ENCODE measurements around the gene TBX6.
A peak's percentile ranks its signal among the peaks of the same experiment; 100 is the strongest.

Gene TBX6

GRCh38 chr16:30091474-30092372 lies at the start of gene TBX6:
TBX6 (minus strand) TSS chr16:30091924; CDS start chr16:30091193, 731 bp downstream.
- peak; percentile 93 for DNase-seq (ENCODE audit: low read depth, low spot score)
- Histone ChIP-seq H3K36me3 (ENCODE audit: insufficient read depth, insufficient read length, low read length) (peaks cover 12% of the 10 kb centered on the region), H3K4me1 (ENCODE audit: insufficient read depth, insufficient read length) (peaks cover 32% of the 10 kb centered on the region), H3K9me3 (ENCODE audit: insufficient read depth, low read length) (peaks cover 4% of the 10 kb centered on the region), H3K27me3 (ENCODE audit: insufficient read depth, insufficient read length) (no peaks in the 10 kb centered on the region), H3K4me3 (ENCODE audit: insufficient read length, low read depth) (peak within 1 kb of the TSS; percentile 82), H3K9ac (ENCODE audit: insufficient read length, low read depth) (peak within 1 kb of the TSS; percentile 96)
- no peak for TF ChIP-seq ZNF274 (IDR thresholded peaks at IDR 0.05; ENCODE audit: low read depth, low read length)
- no peak for TF ChIP-seq SUZ12 (IDR thresholded peaks at IDR 0.05; ENCODE audit: extremely low read depth, insufficient read depth, insufficient read length)

- Histone ChIP-seq H3K4me3 (ENCODE audit: insufficient read length, low read depth) (no peak overlapping the region), H3K9me3 (ENCODE audit: insufficient read depth, low read length) (no peaks in the 10 kb centered on the region), H3K36me3 (ENCODE audit: insufficient read depth, insufficient read length, low read length) (no peaks in the 10 kb centered on the region), H3K27me3 (ENCODE audit: insufficient read depth, insufficient read length) (no peaks in the 10 kb centered on the region), H3K4me1 (ENCODE audit: insufficient read depth, insufficient read length) (no peaks in the 10 kb centered on the region), H3K9ac (ENCODE audit: insufficient read length, low read depth) (no peak overlapping the region)
- no peak for DNase-seq (ENCODE audit: low read depth, low spot score)
- TF ChIP-seq YY1 (IDR thresholded peaks at IDR 0.05; ENCODE audit: insufficient read depth, insufficient read length) (no peak), ZNF274 (IDR thresholded peaks at IDR 0.05; ENCODE audit: low read depth, low read length) (no peak), SUZ12 (IDR thresholded peaks at IDR 0.05; ENCODE audit: extremely low read depth, insufficient read depth, insufficient read length) (no peak)
These were observed 48.1 kb upstream of the TBX6 start for GRCh38 chr16:30139583-30140481.

GRCh38 chr16:30137897-30138296 lies 46.2 kb upstream of the TBX6 start:
- H3K9me3 ChIP-seq (ENCODE audit: insufficient read depth, low read length): no peaks in the 10 kb centered on the region
- no peak for DNase-seq (ENCODE audit: low read depth, low spot score)
- no peak overlapping the region for H3K4me3 ChIP-seq (ENCODE audit: insufficient read length, low read depth)
- H3K4me1 ChIP-seq (ENCODE audit: insufficient read depth, insufficient read length): no peaks in the 10 kb centered on the region
- H3K27me3 ChIP-seq (ENCODE audit: insufficient read depth, insufficient read length): no peaks in the 10 kb centered on the region
- H3K36me3 ChIP-seq (ENCODE audit: insufficient read depth, insufficient read length, low read length): no peaks in the 10 kb centered on the region
- H3K9ac ChIP-seq (ENCODE audit: insufficient read length, low read depth): no peak overlapping the region
- TF ChIP-seq ZNF274 (IDR thresholded peaks at IDR 0.05; ENCODE audit: low read depth, low read length): no peak
- no peak for TF ChIP-seq YY1 (IDR thresholded peaks at IDR 0.05; ENCODE audit: insufficient read depth, insufficient read length)
- no peak for TF ChIP-seq SUZ12 (IDR thresholded peaks at IDR 0.05; ENCODE audit: extremely low read depth, insufficient read depth, insufficient read length)

GRCh38 chr16:30136971-30137605 lies 45.4 kb upstream of the TBX6 start:
- Histone ChIP-seq H3K36me3 (ENCODE audit: insufficient read depth, insufficient read length, low read length) (no peaks in the 10 kb centered on the region), H3K9ac (ENCODE audit: insufficient read length, low read depth) (no peak overlapping the region), H3K9me3 (ENCODE audit: insufficient read depth, low read length) (no peaks in the 10 kb centered on the region), H3K4me3 (ENCODE audit: insufficient read length, low read depth) (no peak overlapping the region), H3K27me3 (ENCODE audit: insufficient read depth, insufficient read length) (no peaks in the 10 kb centered on the region), H3K4me1 (ENCODE audit: insufficient read depth, insufficient read length) (peaks cover under 1% of the 10 kb centered on the region)
- TF ChIP-seq ZNF274 (IDR thresholded peaks at IDR 0.05; ENCODE audit: low read depth, low read length) (no peak), SUZ12 (IDR thresholded peaks at IDR 0.05; ENCODE audit: extremely low read depth, insufficient read depth, insufficient read length) (no peak), YY1 (IDR thresholded peaks at IDR 0.05; ENCODE audit: insufficient read depth, insufficient read length) (no peak)
- no peak for DNase-seq (ENCODE audit: low read depth, low spot score)

- H3K36me3 ChIP-seq (ENCODE audit: insufficient read depth, insufficient read length, low read length): no peaks in the 10 kb centered on the region
- no peak overlapping the region for H3K9ac ChIP-seq (ENCODE audit: insufficient read length, low read depth)
- DNase-seq (ENCODE audit: low read depth, low spot score): no peak
- H3K9me3 ChIP-seq (ENCODE audit: insufficient read depth, low read length): no peaks in the 10 kb centered on the region
- TF ChIP-seq ZNF274 (IDR thresholded peaks at IDR 0.05; ENCODE audit: low read depth, low read length) (no peak), YY1 (IDR thresholded peaks at IDR 0.05; ENCODE audit: insufficient read depth, insufficient read length) (no peak), SUZ12 (IDR thresholded peaks at IDR 0.05; ENCODE audit: extremely low read depth, insufficient read depth, insufficient read length) (no peak)
- no peak overlapping the region for H3K4me3 ChIP-seq (ENCODE audit: insufficient read length, low read depth)
- H3K4me1 ChIP-seq (ENCODE audit: insufficient read depth, insufficient read length): peaks cover 5% of the 10 kb centered on the region
- H3K27me3 ChIP-seq (ENCODE audit: insufficient read depth, insufficient read length): no peaks in the 10 kb centered on the region
These were observed 40.9 kb upstream of the TBX6 start for GRCh38 chr16:30132591-30132990.

- no peak overlapping the region for H3K9ac ChIP-seq (ENCODE audit: insufficient read length, low read depth)
- peaks cover 5% of the 10 kb centered on the region for H3K4me1 ChIP-seq (ENCODE audit: insufficient read depth, insufficient read length)
- no peaks in the 10 kb centered on the region for H3K36me3 ChIP-seq (ENCODE audit: insufficient read depth, insufficient read length, low read length)
- no peak for TF ChIP-seq ZNF274 (IDR thresholded peaks at IDR 0.05; ENCODE audit: low read depth, low read length)
- TF ChIP-seq YY1 (IDR thresholded peaks at IDR 0.05; ENCODE audit: insufficient read depth, insufficient read length): no peak
- no peak for TF ChIP-seq SUZ12 (IDR thresholded peaks at IDR 0.05; ENCODE audit: extremely low read depth, insufficient read depth, insufficient read length)
- H3K9me3 ChIP-seq (ENCODE audit: insufficient read depth, low read length): no peaks in the 10 kb centered on the region
- no peak overlapping the region for H3K4me3 ChIP-seq (ENCODE audit: insufficient read length, low read depth)
- H3K27me3 ChIP-seq (ENCODE audit: insufficient read depth, insufficient read length): no peaks in the 10 kb centered on the region
- no peak for DNase-seq (ENCODE audit: low read depth, low spot score)
These were observed 40.2 kb upstream of the TBX6 start for GRCh38 chr16:30131869-30132475.
